Epithelial cell of esophagus (primary cell): ENCODE data around the gene ISLR2.

Source experiments
- DNase-seq: peaks from one replicate; pipeline ENCODE4 v3.0.0; 2010; ENCODE audit warnings: low read depth
- H3K4me3 ChIP-seq: 2 replicates; pipeline ENCODE4 v1.5.1; 2011; ENCODE audit warnings: mild to moderate bottlenecking, low read length, control low read depth
- TF ChIP-seq, protein P1 (sequence below): IDR thresholded peaks from 2 replicates; pipeline ENCODE4 v1.5.1; 2011; ENCODE audit warnings: low read depth, mild to moderate bottlenecking, low read length, control low read depth, inconsistent platforms; ENCODE audit not compliant: insufficient read depth; ENCODE audit errors: missing control alignments

ISLR2 gene

DNA sequence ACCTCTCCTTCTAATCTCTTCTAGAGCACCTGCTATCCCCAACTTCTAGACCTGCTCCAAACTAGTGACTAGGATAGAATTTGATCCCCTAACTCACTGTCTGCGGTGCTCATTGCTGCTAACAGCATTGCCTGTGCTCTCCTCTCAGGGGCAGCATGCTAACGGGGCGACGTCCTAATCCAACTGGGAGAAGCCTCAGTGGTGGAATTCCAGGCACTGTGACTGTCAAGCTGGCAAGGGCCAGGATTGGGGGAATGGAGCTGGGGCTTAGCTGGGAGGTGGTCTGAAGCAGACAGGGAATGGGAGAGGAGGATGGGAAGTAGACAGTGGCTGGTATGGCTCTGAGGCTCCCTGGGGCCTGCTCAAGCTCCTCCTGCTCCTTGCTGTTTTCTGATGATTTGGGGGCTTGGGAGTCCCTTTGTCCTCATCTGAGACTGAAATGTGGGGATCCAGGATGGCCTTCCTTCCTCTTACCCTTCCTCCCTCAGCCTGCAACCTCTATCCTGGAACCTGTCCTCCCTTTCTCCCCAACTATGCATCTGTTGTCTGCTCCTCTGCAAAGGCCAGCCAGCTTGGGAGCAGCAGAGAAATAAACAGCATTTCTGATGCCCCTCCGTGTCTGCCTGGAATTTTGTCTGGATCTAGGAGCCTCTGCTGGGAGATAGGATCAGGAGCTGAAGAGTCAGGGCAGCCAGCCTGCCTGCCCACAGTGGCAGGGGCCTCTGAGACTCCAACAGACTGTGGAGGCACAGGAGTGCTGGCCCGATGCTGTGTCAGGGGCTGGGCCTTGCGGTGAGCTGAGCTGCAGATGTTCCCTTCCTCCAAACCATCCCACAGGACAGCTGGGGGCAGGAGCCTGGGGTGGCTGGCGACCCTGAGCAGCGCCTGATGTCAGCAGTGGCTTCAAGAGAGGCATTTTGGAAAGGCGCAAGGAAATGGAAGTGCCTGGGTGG lies 46.2 kb downstream of the ISLR2 start:
- TF ChIP-seq, protein P1, sequence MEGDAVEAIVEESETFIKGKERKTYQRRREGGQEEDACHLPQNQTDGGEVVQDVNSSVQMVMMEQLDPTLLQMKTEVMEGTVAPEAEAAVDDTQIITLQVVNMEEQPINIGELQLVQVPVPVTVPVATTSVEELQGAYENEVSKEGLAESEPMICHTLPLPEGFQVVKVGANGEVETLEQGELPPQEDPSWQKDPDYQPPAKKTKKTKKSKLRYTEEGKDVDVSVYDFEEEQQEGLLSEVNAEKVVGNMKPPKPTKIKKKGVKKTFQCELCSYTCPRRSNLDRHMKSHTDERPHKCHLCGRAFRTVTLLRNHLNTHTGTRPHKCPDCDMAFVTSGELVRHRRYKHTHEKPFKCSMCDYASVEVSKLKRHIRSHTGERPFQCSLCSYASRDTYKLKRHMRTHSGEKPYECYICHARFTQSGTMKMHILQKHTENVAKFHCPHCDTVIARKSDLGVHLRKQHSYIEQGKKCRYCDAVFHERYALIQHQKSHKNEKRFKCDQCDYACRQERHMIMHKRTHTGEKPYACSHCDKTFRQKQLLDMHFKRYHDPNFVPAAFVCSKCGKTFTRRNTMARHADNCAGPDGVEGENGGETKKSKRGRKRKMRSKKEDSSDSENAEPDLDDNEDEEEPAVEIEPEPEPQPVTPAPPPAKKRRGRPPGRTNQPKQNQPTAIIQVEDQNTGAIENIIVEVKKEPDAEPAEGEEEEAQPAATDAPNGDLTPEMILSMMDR, result no peak
- no peak for DNase-seq
- no peak overlapping the region for H3K4me3 ChIP-seq

DNA sequence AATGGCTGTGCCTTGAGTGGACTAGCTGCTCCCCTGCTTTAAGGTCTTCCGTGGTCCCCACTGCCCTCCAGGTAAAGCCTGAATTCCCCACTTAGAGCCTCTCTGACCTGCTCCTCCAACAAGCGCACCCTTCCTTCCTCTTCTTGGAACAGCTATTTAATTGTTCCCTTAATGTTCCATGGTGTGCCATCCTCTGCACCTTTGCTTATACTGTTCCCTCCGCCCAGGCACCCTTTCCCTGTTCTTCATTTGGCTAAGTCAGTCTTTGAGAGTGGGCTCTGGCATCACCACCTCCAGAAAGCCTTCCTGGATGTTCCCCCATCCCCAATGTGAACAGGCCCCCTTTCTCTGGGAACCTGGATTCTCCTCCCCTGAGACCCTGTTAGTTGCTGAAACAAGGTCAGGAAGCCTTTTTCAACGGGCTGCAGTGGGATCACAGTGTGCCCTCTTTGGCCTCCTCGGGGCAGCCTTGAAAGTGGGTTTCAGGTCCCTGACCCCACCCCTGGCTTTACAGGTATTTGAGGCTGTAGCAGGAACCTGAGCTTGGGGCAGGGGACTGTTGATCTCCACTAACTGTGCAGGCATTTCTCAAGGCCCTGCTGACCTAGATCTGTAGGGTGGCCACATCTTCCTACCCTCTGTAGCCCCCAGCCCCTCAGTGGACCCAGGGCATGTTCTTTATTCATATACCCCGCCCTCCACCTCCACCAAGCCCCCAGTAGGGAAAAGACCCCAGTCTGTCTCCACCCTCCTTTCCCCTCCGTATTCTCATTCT lies 48.1 kb downstream of the ISLR2 start:
- no peak for DNase-seq
- TF ChIP-seq, protein P1, result no peak
- no peak overlapping the region for H3K4me3 ChIP-seq

DNA sequence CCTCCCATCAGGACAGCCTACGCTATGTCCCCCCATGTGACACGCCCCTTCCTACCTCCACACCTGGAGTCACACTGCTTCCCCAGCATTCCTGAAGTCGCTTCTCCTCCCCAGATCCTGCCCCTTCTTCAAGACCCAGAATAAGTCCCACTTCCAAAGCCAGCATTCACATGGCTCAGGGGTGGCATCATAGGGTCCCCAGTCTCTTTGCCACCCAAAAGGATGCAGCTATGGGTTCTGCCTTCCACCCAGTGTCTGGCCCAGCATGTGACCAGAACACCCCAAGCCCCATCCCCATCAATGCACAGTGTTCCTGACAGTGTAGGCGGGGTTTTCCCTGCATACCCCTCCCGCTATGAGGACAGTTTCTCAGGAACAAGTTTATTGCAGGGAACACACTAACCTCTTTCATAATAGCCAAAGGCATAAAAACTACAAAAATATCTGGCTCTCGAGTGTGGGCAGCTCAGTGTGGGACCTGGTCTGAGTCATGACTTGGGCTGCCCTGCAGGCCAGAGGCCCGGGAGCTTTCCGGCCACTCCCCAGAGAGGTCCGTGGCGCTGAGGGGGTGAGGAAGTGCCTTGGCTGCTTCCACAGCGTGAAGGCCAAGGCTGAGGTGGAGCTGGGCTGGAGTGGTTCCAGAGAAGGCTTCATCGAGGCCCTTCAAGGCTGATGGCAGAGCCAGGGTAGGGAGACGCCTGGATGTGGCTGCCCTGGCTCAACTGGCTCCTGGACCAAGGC lies 48.9 kb downstream of the ISLR2 start:
- H3K4me3 ChIP-seq, result no peak overlapping the region
- TF ChIP-seq, protein P1, result no peak
- no peak for DNase-seq

DNA sequence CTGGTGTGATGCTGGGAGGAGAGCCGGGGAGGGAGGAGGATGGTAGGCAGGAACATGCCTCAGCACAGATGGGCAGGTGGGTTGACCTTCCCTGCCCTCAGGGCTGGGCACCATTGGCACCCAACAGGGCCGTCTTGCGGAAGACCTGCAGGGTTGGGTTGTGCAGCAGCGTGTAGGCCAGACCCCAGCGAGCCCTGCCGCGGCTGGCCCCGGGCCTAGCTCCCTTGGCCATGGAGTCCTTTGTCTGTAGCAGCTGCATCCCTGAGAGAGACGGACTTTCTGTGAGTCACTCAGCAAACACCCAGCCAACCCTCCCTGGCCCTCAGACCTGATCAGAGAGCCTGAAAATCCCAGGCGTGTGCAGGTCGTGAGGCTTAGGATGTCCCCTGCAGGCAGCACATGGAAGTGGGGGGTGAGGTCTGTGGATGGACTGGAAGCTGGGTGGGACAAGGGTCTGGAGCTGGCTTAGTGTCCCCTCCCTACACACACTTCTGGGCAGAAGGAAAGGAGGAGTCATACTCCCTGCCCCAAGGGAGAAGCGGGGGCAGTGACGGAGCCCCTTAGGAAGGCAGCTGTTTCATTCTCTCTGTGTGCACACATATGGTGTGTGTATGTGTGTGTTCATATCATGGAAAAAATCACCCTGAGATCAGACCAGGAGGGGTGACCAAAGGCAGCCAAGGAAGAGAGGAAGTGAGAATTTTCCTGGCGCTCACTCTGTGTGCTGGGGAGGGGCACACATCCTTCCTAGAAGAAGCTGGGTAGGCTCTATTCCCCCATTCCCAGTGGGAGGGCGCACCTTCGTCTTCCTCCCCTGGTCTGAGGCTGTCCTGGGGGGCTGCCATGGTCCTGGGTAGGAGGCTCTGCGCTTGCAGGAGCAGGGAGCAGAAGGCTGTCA lies 49.8 kb downstream of the ISLR2 start:
- TF ChIP-seq, protein P1, result no peak
- H3K4me3 ChIP-seq, result no peak overlapping the region
- no peak for DNase-seq

DNA sequence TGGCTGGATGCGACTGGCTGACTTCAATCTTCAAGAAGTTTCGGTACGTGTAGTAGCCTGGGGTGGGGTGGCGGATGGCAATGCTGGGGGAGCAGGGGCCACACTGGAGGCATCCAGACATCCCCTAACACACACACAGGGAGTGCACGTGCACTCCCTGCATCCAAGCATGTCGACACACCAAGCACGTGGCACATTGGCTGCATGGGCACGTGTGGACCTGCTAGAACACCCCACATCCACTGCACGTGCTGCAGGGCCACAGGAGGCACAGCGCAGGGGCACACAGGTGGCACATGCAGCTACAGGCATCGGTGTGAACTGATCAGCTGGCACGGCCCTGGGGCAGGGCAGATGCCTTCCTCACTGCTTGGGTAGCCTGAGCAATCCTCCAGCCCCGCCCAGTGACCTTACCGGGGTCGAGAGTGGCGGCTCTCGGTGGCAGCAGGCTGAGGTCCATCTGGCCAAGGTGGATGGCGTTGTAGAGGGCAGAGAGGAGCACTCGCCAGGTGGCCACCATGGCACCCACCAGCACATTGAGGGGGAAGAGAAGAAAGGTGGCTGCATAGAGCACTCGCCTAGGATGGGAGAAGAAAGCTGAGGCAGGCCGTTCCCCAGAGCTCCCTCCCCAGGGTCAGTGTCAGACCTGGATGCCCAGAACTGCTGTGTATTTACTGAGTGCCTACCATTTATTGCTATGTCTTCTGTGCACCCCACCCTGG lies 50.7 kb downstream of the ISLR2 start:
- TF ChIP-seq, protein P1, result no peak
- DNase-seq, result no peak
- no peak overlapping the region for H3K4me3 ChIP-seq
